WI38 (cell line): Measurements from ENCODE around the gene NAALADL2.
"Not testable (repeated sequence)": the region's sequence is repeated elsewhere in the genome, so short reads cannot be mapped to it uniquely, and the experiment has no call there.

Experiments
- H3K4me3 ChIP-seq: 2 replicates; pipeline ENCODE4 v1.5.1; 2011; ENCODE audit warnings: low read depth, mild to moderate bottlenecking, control low read depth, low read length
- CTCF ChIP-seq: IDR thresholded peaks from 2 replicates; pipeline ENCODE4 v1.5.1; 2012; ENCODE audit warnings: low read depth, mild to moderate bottlenecking, control low read depth, low read length

The NAALADL2 gene

GRCh38 chr3:175751089-175751488 lies 892.0 kb downstream of the NAALADL2 start:
- no peak for TF ChIP-seq CTCF
- no peak overlapping the region for H3K4me3 ChIP-seq

- H3K4me3 ChIP-seq: no peak overlapping the region
- TF ChIP-seq CTCF: no peak
These were observed 904.8 kb downstream of the NAALADL2 start for GRCh38 chr3:175763948-175764347.

GRCh38 chr3:175764722-175765121 lies 905.6 kb downstream of the NAALADL2 start:
- H3K4me3 ChIP-seq: no peak overlapping the region
- no peak for TF ChIP-seq CTCF

- H3K4me3 ChIP-seq: no peak overlapping the region
- no peak for TF ChIP-seq CTCF
These were observed 911.3 kb downstream of the NAALADL2 start for GRCh38 chr3:175770426-175770825.

- TF ChIP-seq CTCF: no peak
These were observed 918.4 kb downstream of the NAALADL2 start for GRCh38 chr3:175777495-175777894.

GRCh38 chr3:175777965-175778364 lies 918.8 kb downstream of the NAALADL2 start:
- H3K4me3 ChIP-seq: no peak overlapping the region
- TF ChIP-seq CTCF: no peak

More at GRCh38 chr3:175777495-175777894, 918.4 kb downstream of the NAALADL2 start:
- no peak overlapping the region for H3K4me3 ChIP-seq

- no peak for TF ChIP-seq CTCF
- no peak overlapping the region for H3K4me3 ChIP-seq
These were observed 919.9 kb downstream of the NAALADL2 start for GRCh38 chr3:175778994-175779393.

GRCh38 chr3:175787109-175787508 lies 928.0 kb downstream of the NAALADL2 start:
- not testable (repeated sequence) for H3K4me3 ChIP-seq
